IMR-90 (cell line): ENCODE results near the gene LGI2.

Experiments
- BHLHE40 ChIP-seq: fragments of 150-350 bp; IDR thresholded peaks from 2 replicates; pipeline ENCODE4 v1.6.1; 2016; ENCODE audit warnings: mild to moderate bottlenecking, low read depth, low read length
- CEBPB ChIP-seq: IDR thresholded peaks from 2 replicates; pipeline ENCODE4 v1.6.1; 2012; ENCODE audit warnings: low read depth, low read length, improper control_type of control experiment
- CHD1 ChIP-seq: IDR thresholded peaks from 2 replicates; pipeline ENCODE4 v1.6.1; 2012; ENCODE audit warnings: low read depth, low read length, improper control_type of control experiment
- CTCF ChIP-seq: conservative IDR thresholded peaks from 2 replicates; pipeline ENCODE4 v1.5.1; 2012; ENCODE audit warnings: mild to moderate bottlenecking, low read depth, low read length, improper control_type of control experiment
- FOS ChIP-seq: fragments of 150-350 bp; IDR thresholded peaks from 2 replicates; pipeline ENCODE4 v1.6.1; 2016; ENCODE audit warnings: low read depth, low read length
- MAFK ChIP-seq: IDR thresholded peaks from 2 replicates; pipeline ENCODE4 v1.6.1; 2012; ENCODE audit warnings: low read depth, low read length, improper control_type of control experiment
- MXI1 ChIP-seq: IDR thresholded peaks from 2 replicates; pipeline ENCODE4 v1.6.1; 2012; ENCODE audit warnings: low read depth, mild to moderate bottlenecking, low read length, moderate library complexity, borderline replicate concordance
- POLR2A ChIP-seq: IDR thresholded peaks from 2 replicates; pipeline ENCODE4 v1.6.1; 2012; ENCODE audit warnings: mild to moderate bottlenecking, low read depth, low read length
- USF2 ChIP-seq: fragments of 150-350 bp; IDR thresholded peaks from 2 replicates; pipeline ENCODE4 v1.6.1; 2017; ENCODE audit warnings: mild to moderate bottlenecking, antibody characterized with exemption, low read length, low read depth

GRCh38 chr4:24988776-24989175, 42.0 kb downstream of the LGI2 start:
- TF ChIP-seq BHLHE40 (no peak), CTCF (peak; percentile 64), POLR2A (no peak), CEBPB (no peak), MXI1 (no peak), MAFK (no peak), FOS (no peak), CHD1 (no peak), USF2 (no peak)
